ENCODE data around the gene TMC3. TPM values are rescaled to one million over a fixed set of nuclear protein-coding genes. Genes with fewer than 3 reads are reported as not detected.

TMC3 gene
- polyA plus RNA-seq, 1 of the 3 experiments (the other 2 are of a cell fraction), result not detected

DNA sequence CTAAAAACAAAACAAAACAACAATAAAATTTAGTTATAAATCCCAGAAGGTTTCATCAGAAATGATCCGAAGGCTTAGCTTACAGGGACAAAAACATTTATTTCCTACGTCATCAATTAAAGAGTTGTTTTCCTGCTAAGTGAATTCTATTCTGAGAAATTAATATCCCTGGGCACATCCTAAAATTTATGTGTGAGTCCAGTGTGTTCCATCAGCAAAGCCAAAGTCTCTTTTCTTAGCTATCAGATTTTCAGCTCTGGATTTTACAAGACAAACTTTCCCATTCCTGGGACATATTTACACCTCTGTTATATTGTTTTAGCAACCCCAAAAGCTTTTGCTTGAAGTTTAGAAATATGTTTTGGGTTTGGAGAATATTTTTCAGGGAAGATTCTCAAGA is 4.4 kb upstream of the TMC3 start:
- no peaks in the 10 kb centered on the region for H3F3A ChIP-seq (replicated peaks; ENCODE audit: insufficient read depth)
- POLR2A ChIA-PET, result no interaction called here
- DNase-seq, result no peak

DNA sequence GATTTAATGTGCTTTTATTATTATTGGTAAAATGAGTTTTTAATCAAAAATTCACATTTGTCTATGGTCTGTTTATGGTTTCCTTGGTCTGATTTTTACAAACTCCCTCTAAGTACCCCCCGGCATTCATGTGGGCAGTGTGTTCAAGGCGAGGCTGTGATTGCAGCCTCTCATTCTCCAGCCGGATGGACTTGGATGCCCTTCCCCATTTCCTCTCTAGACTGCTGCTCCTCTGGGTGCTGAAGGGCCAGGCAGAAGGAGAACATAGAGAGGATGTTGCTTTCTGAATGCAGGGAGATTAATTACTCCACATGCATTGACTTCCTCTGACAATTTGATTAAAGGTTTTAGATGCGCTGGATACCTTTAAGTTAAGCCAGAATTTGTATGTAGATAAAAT is 3.9 kb upstream of the TMC3 start:
- ChIA-PET CTCF (interaction anchor here (1.0 kb wide), 2 partner anchors 103 to 111 kb away, joined by 3 to 4 read pairs; no protein-coding TSS in a partner anchor), POLR2A (no interaction called here)
- Histone ChIP-seq H3F3A (replicated peaks; ENCODE audit: insufficient read depth) (no peaks in the 10 kb centered on the region), H3K36me3 (replicated peaks in 1 of 2; ENCODE audit: control insufficient read depth in 1 of 2, insufficient read depth in 2 of 2, low read length in 1 of 2) (no peaks in the 10 kb centered on the region), H4K20me1 (ENCODE audit: insufficient read depth) (no peaks in the 10 kb centered on the region), H3K27me3 (ENCODE audit: insufficient read depth) (no peaks in the 10 kb centered on the region), H3K9ac (no peak overlapping the region), H3K27ac (ENCODE audit: low read depth in 2 of 2, low read length in 1 of 2) (no peak overlapping the region), H3K4me1 (ENCODE audit: control insufficient read depth in 1 of 2, insufficient read depth in 2 of 2, low read depth in 1 of 2, low read length in 1 of 2) (peaks cover 0 to 2% of the 10 kb centered on the region in 2 experiments; a peak in 1 of 4 replicates), H3K4me2 (no peak overlapping the region), H3K79me2 (ENCODE audit: insufficient read depth) (no peaks in the 10 kb centered on the region), H2AFZ (ENCODE audit: low read depth) (no peak overlapping the region), H3K9me2 (no peaks in the 10 kb centered on the region), H3K9me3 (no peaks in the 10 kb centered on the region), H3K4me3 (ENCODE audit: low read depth in 2 of 2, low read length in 1 of 2) (no peak overlapping the region)
- DNase-seq, result no peak
- TF ChIP-seq RCOR1 (IDR thresholded peaks at IDR 0.05; ENCODE audit: low read length), result no peak
- no peak for TF ChIP-seq EP300 (IDR thresholded peaks at IDR 0.05; ENCODE audit: borderline replicate concordance in 1 of 2, low read depth in 1 of 2, low read length in 1 of 2)
- TF ChIP-seq SMC3 (IDR thresholded peaks at IDR 0.05; ENCODE audit: low read depth, low read length), result no peak
- TF ChIP-seq TCF12 (IDR thresholded peaks at IDR 0.05), result no peak
- no peak for TF ChIP-seq EZH2phosphoT487 (IDR thresholded peaks at IDR 0.05; ENCODE audit: borderline replicate concordance, low read depth)
- no peak for TF ChIP-seq POLR2AphosphoS5 (IDR thresholded peaks at IDR 0.05; ENCODE audit: low read depth, low read length)
- TF ChIP-seq, protein P1, sequence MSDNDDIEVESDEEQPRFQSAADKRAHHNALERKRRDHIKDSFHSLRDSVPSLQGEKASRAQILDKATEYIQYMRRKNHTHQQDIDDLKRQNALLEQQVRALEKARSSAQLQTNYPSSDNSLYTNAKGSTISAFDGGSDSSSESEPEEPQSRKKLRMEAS (IDR thresholded peaks at IDR 0.05; ENCODE audit: low read depth), result no peak
- no peak for TF ChIP-seq RAD21 (IDR thresholded peaks at IDR 0.05; ENCODE audit: low read length)
- 68% methylated on average over 4 of the region's 4 CpGs for WGBS (ENCODE audit: low lambda C conversion rate)

More for the DNA sequence above, 4.4 kb upstream of the TMC3 start:
- Histone ChIP-seq H3K27ac (ENCODE audit: low read depth in 2 of 2, low read length in 1 of 2) (no peak overlapping the region), H3K9me2 (no peaks in the 10 kb centered on the region), H3K27me3 (ENCODE audit: insufficient read depth) (no peaks in the 10 kb centered on the region), H3K4me3 (ENCODE audit: low read depth in 2 of 2, low read length in 1 of 2) (no peak overlapping the region), H3K4me1 (ENCODE audit: control insufficient read depth in 1 of 2, insufficient read depth in 2 of 2, low read depth in 1 of 2, low read length in 1 of 2) (peaks cover 0 to 2% of the 10 kb centered on the region in 2 experiments; a peak in 1 of 4 replicates), H3K9me3 (no peaks in the 10 kb centered on the region), H3K79me2 (ENCODE audit: insufficient read depth) (no peaks in the 10 kb centered on the region), H4K20me1 (ENCODE audit: insufficient read depth) (no peaks in the 10 kb centered on the region), H3K9ac (no peak overlapping the region), H3K4me2 (no peak overlapping the region), H3K36me3 (replicated peaks in 1 of 2; ENCODE audit: control insufficient read depth in 1 of 2, insufficient read depth in 2 of 2, low read length in 1 of 2) (no peaks in the 10 kb centered on the region), H2AFZ (ENCODE audit: low read depth) (no peak overlapping the region)
- CTCF ChIA-PET, result interaction anchor here (1.0 kb wide), 2 partner anchors 104 to 112 kb away, joined by 3 to 4 read pairs; no protein-coding TSS in a partner anchor
- TF ChIP-seq, protein P2, sequence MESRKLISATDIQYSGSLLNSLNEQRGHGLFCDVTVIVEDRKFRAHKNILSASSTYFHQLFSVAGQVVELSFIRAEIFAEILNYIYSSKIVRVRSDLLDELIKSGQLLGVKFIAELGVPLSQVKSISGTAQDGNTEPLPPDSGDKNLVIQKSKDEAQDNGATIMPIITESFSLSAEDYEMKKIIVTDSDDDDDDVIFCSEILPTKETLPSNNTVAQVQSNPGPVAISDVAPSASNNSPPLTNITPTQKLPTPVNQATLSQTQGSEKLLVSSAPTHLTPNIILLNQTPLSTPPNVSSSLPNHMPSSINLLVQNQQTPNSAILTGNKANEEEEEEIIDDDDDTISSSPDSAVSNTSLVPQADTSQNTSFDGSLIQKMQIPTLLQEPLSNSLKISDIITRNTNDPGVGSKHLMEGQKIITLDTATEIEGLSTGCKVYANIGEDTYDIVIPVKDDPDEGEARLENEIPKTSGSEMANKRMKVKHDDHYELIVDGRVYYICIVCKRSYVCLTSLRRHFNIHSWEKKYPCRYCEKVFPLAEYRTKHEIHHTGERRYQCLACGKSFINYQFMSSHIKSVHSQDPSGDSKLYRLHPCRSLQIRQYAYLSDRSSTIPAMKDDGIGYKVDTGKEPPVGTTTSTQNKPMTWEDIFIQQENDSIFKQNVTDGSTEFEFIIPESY (IDR thresholded peaks at IDR 0.05; ENCODE audit: borderline replicate concordance, low read depth), result no peak
- no peak for TF ChIP-seq SIN3A (IDR thresholded peaks at IDR 0.05; ENCODE audit: borderline replicate concordance, low read depth, low read length)
- TF ChIP-seq, protein P1 (IDR thresholded peaks at IDR 0.05; ENCODE audit: low read depth), result no peak
- WGBS (ENCODE audit: low lambda C conversion rate), result 44% methylated on average over 2 of the region's 2 CpGs
